ENCODE measurements around the gene NMNAT2. TPM values are rescaled to one million over a fixed set of nuclear protein-coding genes. Genes with fewer than 3 reads are reported as not detected.
"Not testable (repeated sequence)": the region's sequence is repeated elsewhere in the genome, so short reads cannot be mapped to it uniquely, and the experiment has no call there.

The NMNAT2 gene
- total RNA-seq, 4 donors from 2014 or later, result 0.93 to 2.2 (median 1.9) TPM

DNA sequence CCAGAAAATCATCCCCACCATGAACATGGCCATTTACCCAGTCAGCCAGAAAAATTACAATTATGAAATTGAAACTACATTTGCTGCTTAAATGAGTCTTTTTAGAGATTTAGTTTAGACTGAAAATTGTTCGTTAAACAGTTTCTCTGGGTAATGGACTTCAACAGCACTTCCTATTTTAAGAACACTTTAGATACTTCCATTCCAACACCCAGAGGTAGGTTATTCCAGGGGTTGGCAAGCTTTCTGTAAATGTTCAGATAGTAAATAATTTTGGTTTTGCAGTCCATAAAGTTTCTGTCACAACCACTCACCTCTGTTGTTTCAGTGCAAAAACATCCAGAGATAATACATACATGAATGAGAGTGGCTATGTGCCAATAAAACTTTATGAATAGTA lies 10.2 kb downstream of the NMNAT2 start:
- Histone ChIP-seq H3K27me3 (no peaks in the 10 kb centered on the region), H3K27ac (no peak overlapping the region), H3K4me1 (no peaks in the 10 kb centered on the region), H3K36me3 (no peaks in the 10 kb centered on the region), H3K4me3 (no peak overlapping the region), H3K9me3 (no peaks in the 10 kb centered on the region)
- 73 to 86% methylated on average over 1 of the region's 1 CpG for WGBS, 2 donors (ENCODE audit: low coverage in 1 of 2)
- no peak for ATAC-seq
- TF ChIP-seq, protein P1, sequence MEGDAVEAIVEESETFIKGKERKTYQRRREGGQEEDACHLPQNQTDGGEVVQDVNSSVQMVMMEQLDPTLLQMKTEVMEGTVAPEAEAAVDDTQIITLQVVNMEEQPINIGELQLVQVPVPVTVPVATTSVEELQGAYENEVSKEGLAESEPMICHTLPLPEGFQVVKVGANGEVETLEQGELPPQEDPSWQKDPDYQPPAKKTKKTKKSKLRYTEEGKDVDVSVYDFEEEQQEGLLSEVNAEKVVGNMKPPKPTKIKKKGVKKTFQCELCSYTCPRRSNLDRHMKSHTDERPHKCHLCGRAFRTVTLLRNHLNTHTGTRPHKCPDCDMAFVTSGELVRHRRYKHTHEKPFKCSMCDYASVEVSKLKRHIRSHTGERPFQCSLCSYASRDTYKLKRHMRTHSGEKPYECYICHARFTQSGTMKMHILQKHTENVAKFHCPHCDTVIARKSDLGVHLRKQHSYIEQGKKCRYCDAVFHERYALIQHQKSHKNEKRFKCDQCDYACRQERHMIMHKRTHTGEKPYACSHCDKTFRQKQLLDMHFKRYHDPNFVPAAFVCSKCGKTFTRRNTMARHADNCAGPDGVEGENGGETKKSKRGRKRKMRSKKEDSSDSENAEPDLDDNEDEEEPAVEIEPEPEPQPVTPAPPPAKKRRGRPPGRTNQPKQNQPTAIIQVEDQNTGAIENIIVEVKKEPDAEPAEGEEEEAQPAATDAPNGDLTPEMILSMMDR (IDR thresholded peaks at IDR 0.05), result no peak
- TF ChIP-seq POLR2A (IDR thresholded peaks at IDR 0.05) (no peak), POLR2AphosphoS5 (IDR thresholded peaks at IDR 0.05) (no peak), EP300 (IDR thresholded peaks at IDR 0.05) (no peak)

- Histone ChIP-seq H3K27ac (no peak overlapping the region), H3K36me3 (no peaks in the 10 kb centered on the region), H3K9me3 (no peaks in the 10 kb centered on the region), H3K4me1 (no peaks in the 10 kb centered on the region), H3K4me3 (no peak overlapping the region), H3K27me3 (no peaks in the 10 kb centered on the region)
- WGBS, 2 donors (ENCODE audit: low coverage in 1 of 2), result 77 to 84% methylated on average over 2 of the region's 2 CpGs
- TF ChIP-seq POLR2A (IDR thresholded peaks at IDR 0.05) (no peak), POLR2AphosphoS5 (IDR thresholded peaks at IDR 0.05) (no peak), EP300 (IDR thresholded peaks at IDR 0.05) (no peak)
- TF ChIP-seq, protein P1 (IDR thresholded peaks at IDR 0.05), result no peak
- no peak for ATAC-seq
These were observed 10.7 kb downstream of the NMNAT2 start for GRCh38 chr1:183407474-183407873.

DNA sequence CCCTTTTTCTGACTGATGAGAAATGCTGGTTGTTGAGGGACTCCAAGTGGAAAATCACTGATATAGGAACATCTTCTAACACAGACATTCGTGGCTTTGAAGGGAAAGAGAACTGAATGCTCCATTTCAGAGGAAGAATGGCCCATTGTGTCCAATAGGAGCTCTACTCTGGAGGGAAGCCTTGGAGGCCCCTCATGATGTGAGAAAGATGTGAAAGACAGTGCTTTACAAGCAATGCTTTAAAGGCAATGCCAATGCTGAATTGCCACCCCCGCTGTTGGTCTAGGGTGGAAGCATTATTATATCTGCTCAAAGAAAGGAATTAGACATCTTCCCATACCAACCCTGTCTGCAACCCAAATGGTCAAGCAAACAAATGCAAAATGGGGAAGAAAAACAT lies 13.7 kb downstream of the NMNAT2 start:
- no peak for TF ChIP-seq EP300 (IDR thresholded peaks at IDR 0.05)
- TF ChIP-seq, protein P1 (IDR thresholded peaks at IDR 0.05), result no peak
- no peak for TF ChIP-seq POLR2A (IDR thresholded peaks at IDR 0.05)
- no peak for TF ChIP-seq POLR2AphosphoS5 (IDR thresholded peaks at IDR 0.05)
- no peaks in the 10 kb centered on the region for H3K27me3 ChIP-seq
- H3K36me3 ChIP-seq, result no peaks in the 10 kb centered on the region
- H3K4me3 ChIP-seq, result no peak overlapping the region
- no peak overlapping the region for H3K27ac ChIP-seq
- 38 to 76% methylated on average over 1 to 2 of the region's 2 CpGs for WGBS, 2 donors (ENCODE audit: low coverage in 1 of 2)
- H3K4me1 ChIP-seq, result no peaks in the 10 kb centered on the region
- no peak for ATAC-seq
- no peaks in the 10 kb centered on the region for H3K9me3 ChIP-seq

DNA sequence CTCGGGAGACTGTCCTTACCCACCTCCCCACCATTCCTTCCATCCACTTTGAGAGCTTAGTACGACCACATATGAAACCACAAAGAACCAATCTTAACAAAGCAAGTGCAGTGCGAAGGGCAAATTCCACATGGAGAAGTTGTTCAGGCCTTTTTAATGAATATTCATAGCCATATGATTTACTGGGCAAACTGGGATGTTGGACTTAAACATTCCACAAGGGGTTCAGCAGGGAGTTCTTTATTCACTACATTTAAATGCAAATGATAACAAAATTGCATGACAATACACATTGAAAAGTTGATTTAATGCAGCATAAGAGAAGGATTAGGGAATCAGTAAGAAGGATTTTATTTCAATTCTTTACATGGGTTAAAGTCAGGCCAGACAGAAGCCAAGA lies 14.7 kb downstream of the NMNAT2 start:
- H3K36me3 ChIP-seq, result no peaks in the 10 kb centered on the region
- H3K27me3 ChIP-seq, result no peaks in the 10 kb centered on the region
- no peak overlapping the region for H3K4me3 ChIP-seq
- ATAC-seq, result no peak
- WGBS, 2 donors (ENCODE audit: low coverage in 1 of 2), result 14 to 43% methylated on average over 1 to 3 of the region's 3 CpGs
- H3K9me3 ChIP-seq, result no peaks in the 10 kb centered on the region
- no peaks in the 10 kb centered on the region for H3K4me1 ChIP-seq
- no peak overlapping the region for H3K27ac ChIP-seq
- no peak for TF ChIP-seq EP300 (IDR thresholded peaks at IDR 0.05)
- no peak for TF ChIP-seq POLR2AphosphoS5 (IDR thresholded peaks at IDR 0.05)
- TF ChIP-seq, protein P1 (IDR thresholded peaks at IDR 0.05), result no peak
- TF ChIP-seq POLR2A (IDR thresholded peaks at IDR 0.05), result no peak

DNA sequence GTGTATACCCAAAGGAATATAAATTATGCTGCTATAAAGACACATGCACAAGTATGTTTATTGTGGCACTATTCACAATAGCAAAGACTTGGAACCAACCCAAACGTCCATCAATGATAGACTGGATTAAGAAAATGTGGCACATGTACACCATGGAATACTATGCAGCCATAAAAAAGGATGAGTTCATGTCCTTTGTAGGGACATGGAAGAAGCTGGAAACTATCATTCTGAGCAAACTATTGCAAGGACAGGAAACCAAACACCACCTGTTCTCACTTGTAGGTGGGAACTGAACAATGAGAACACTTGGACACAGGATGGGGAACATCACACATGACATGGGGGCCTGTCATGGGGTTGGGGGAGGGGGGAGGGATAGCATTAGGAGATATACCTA lies 16.6 kb downstream of the NMNAT2 start:
- WGBS, 2 donors (ENCODE audit: low coverage in 1 of 2), result 56% methylated on average over 1 of the region's 1 CpG; no CpG with 5 or more reads in 1 of the 2 donors
- ATAC-seq, H3K4me1 ChIP-seq, H3K4me3 ChIP-seq, H3K27ac ChIP-seq, H3K9me3 ChIP-seq, H3K27me3 ChIP-seq, H3K36me3 ChIP-seq: not testable (repeated sequence)
